ENCODE results near the gene ZNF366.

DNA sequence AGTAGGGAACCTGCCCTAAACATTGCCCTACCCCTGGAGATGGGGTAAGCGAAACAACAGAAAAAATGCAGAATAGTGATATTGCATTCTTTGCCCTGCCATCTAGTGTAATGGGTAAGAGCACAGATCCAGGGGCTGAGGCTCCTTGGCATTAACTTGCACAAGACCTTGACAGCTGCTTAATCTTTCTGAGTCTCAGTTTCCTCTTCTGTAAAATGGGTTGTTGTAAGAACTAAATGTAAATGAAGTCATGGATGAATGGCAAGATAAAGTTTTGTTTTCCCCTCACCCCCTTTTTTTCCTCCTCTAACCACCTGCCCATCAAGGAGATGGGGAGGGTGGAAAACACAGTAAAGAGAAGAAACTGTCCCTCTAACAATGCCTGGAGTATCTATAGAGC lies 47.7 kb upstream of the ZNF366 start:
- no peak for TF ChIP-seq PAX5 (IDR thresholded peaks at IDR 0.05; ENCODE audit: insufficient read depth, low read length, severe bottlenecking)
- TF ChIP-seq SPI1 (IDR thresholded peaks at IDR 0.05; ENCODE audit: low read depth, low read length) = no peak
- no peak for TF ChIP-seq POLR2A (IDR thresholded peaks at IDR 0.05; ENCODE audit: low read depth, low read length)
- no peak for TF ChIP-seq TAF1 (IDR thresholded peaks at IDR 0.05; ENCODE audit: low read depth, low read length)
- no peak for TF ChIP-seq POLR2AphosphoS5 (IDR thresholded peaks at IDR 0.05; ENCODE audit: low read depth, low read length)
